A549 (cell line): Measurements from ENCODE around the gene ADPGK.

Experiments
- CTCF ChIP-seq: fragments of >200 bp; sonication (Bioruptor Twin); formaldehyde crosslinking; IDR thresholded peaks from 3 replicates; pipeline ENCODE4 v1.5.1; 2016
- EP300 ChIP-seq, 2 experiments: fragments of >200 bp; sonication (Bioruptor Twin); formaldehyde crosslinking; IDR thresholded peaks; 2 replicates in 1 of 2; 3 replicates in 1 of 2; pipeline ENCODE4 v1.6.1; 2016 to 2017
- HMGXB4 ChIP-seq: fragments of 250-450 bp; sonication (Bioruptor Pico); IDR thresholded peaks from 2 replicates; pipeline ENCODE4 v1.5.0; 2021; ENCODE audit warnings: mild to moderate bottlenecking, moderate library complexity, borderline replicate concordance
- KDM1A ChIP-seq: fragments of 200-600 bp; sonication (generic); IDR thresholded peaks from 2 replicates; pipeline ENCODE4 v1.6.1; 2016; ENCODE audit warnings: low read depth, mild to moderate bottlenecking
- MAFK ChIP-seq: fragments of 450-650 bp; IDR thresholded peaks from 2 replicates; pipeline ENCODE4 v1.6.1; 2014; ENCODE audit not compliant: partially characterized antibody
- MYC ChIP-seq: IDR thresholded peaks from 2 replicates; pipeline ENCODE4 v1.6.1; 2012; ENCODE audit warnings: mild to moderate bottlenecking, inconsistent platforms, low read length, improper control_type of control experiment, borderline replicate concordance
- POLR2A ChIP-seq: IDR thresholded peaks from 2 replicates; pipeline ENCODE4 v1.6.1; 2012; ENCODE audit warnings: mild to moderate bottlenecking, low read length
- RAD21 ChIP-seq, 2 experiments: fragments of >200 bp in 1 of 2; sonication (Bioruptor Twin) in 1 of 2; formaldehyde crosslinking in 1 of 2; IDR thresholded peaks in 1 of 2; conservative IDR thresholded peaks in 1 of 2; 2 replicates in 1 of 2; 3 replicates in 1 of 2; pipeline ENCODE4 v1.6.1; 2012 to 2018; ENCODE audit warnings: inconsistent platforms in 1 of 2
- REST ChIP-seq: fragments of 200-600 bp; sonication (generic); IDR thresholded peaks from 2 replicates; pipeline ENCODE4 v1.6.1; 2016; ENCODE audit warnings: antibody characterized with exemption, mild to moderate bottlenecking, moderate library complexity
- TP53 ChIP-seq: fragments of 250-450 bp; sonication (Bioruptor Pico); IDR thresholded peaks from 2 replicates; pipeline ENCODE4 v1.5.0; 2021; ENCODE audit warnings: mild to moderate bottlenecking, moderate library complexity
- USF2 ChIP-seq: fragments of 450-650 bp; IDR thresholded peaks from 2 replicates; pipeline ENCODE4 v1.6.1; 2014; ENCODE audit warnings: antibody characterized with exemption
- ZC3H11A ChIP-seq: fragments of 450-650 bp; IDR thresholded peaks from 2 replicates; pipeline ENCODE4 v1.6.1; 2014; ENCODE audit warnings: antibody characterized with exemption, mild to moderate bottlenecking

- TF ChIP-seq EP300 (IDR thresholded peaks at IDR 0.05): no peak
- no peak for TF ChIP-seq USF2
- TF ChIP-seq CTCF: no peak
- TF ChIP-seq RAD21 (conservative IDR thresholded peaks at IDR 0.05 in 1 of 2, IDR thresholded peaks at IDR 0.05 in 1 of 2): no peak
- no peak for TF ChIP-seq POLR2A
- no peak for TF ChIP-seq REST
- TF ChIP-seq MYC: no peak
- TF ChIP-seq KDM1A: no peak
- no peak for TF ChIP-seq HMGXB4 (CRISPR knock-in tag)
- TF ChIP-seq TP53 (CRISPR knock-in tag): no peak
- TF ChIP-seq ZC3H11A: no peak
- no peak for TF ChIP-seq MAFK
Measured at GRCh38 chr15:72793766-72794660, 10.5 kb upstream of the ADPGK start.
